HFFc6 (cell line): ENCODE data around the gene PDE6B. TPM values are rescaled to one million over a fixed set of nuclear protein-coding genes. Genes with fewer than 3 reads are reported as not detected.

Experiments used
- DNase-seq: peaks from one replicate; pipeline ENCODE4 v3.0.0-alpha.2; 2018
- H3K27ac Mint-ChIP-seq: 2 replicates; pipeline ENCODE4 v1.8.0; 2020; ENCODE audit warnings: mild to moderate bottlenecking, mixed read lengths
- H3K27me3 Mint-ChIP-seq: 2 replicates; pipeline ENCODE4 v1.8.0; 2021; ENCODE audit warnings: mild to moderate bottlenecking, moderate library complexity, mixed read lengths; ENCODE audit not compliant: insufficient read depth
- H3K36me3 Mint-ChIP-seq: 2 replicates; pipeline ENCODE4 v1.8.0; 2021; ENCODE audit warnings: low read depth, mixed read lengths
- H3K4me1 Mint-ChIP-seq: 2 replicates; pipeline ENCODE4 v1.8.0; 2020; ENCODE audit warnings: low read depth, mixed read lengths
- H3K4me3 Mint-ChIP-seq: 2 replicates; pipeline ENCODE4 v1.8.0; 2020; ENCODE audit warnings: mild to moderate bottlenecking, moderate library complexity, mixed read lengths
- H3K9me3 Mint-ChIP-seq: 2 replicates; pipeline ENCODE4 v1.8.0; 2020; ENCODE audit warnings: mild to moderate bottlenecking, mixed read lengths
- total RNA-seq, 6 experiments: library from RNA; stranded (reverse); fragmentation: NEBNext Ultra II Directional; extraction: Animal tissue kit (Norgen Biotek cat#: 25700); gene quantifications; 2 replicates in 1 of 6; 3 replicates in 5 of 6; pipeline ENCODE4 v1.2.3, GENCODE V29; 2021
- TF ChIP-seq, protein P1 (sequence below): fragments of 200-600 bp; sonication (generic); IDR thresholded peaks from 2 replicates; pipeline ENCODE4 v1.5.0; 2021; ENCODE audit warnings: antibody characterized with exemption, mild to moderate bottlenecking

PDE6B gene
- total RNA-seq, 6 experiments from 2014 or later: not detected

DNA sequence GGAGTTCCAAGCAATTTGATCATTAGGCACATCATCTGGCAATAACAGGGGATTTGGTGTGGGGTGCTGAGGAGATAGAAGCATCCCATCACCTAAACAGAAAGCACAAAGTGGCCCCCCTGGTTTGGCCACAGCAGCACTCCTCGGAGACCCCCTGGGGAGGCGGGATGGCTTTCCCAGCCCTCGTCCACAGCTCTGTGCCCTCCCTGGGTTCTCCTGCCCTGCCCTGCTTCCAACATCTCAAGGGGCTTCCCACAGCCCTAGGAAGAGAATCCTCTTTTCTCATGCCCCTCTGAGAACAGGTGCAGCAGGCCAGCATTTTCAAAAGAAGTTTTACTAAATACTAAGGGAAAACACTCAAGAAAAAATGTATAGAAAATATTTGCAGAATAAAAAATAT is 35.9 kb downstream of the PDE6B start:
- Mint-ChIP-seq H3K27me3 (peaks cover 3% of the 10 kb centered on the region), H3K27ac (no peak overlapping the region), H3K4me1 (no peaks in the 10 kb centered on the region), H3K4me3 (no peak overlapping the region), H3K36me3 (peaks cover 14% of the 10 kb centered on the region), H3K9me3 (peaks cover 34% of the 10 kb centered on the region)
- no peak for DNase-seq
- TF ChIP-seq, protein P1, sequence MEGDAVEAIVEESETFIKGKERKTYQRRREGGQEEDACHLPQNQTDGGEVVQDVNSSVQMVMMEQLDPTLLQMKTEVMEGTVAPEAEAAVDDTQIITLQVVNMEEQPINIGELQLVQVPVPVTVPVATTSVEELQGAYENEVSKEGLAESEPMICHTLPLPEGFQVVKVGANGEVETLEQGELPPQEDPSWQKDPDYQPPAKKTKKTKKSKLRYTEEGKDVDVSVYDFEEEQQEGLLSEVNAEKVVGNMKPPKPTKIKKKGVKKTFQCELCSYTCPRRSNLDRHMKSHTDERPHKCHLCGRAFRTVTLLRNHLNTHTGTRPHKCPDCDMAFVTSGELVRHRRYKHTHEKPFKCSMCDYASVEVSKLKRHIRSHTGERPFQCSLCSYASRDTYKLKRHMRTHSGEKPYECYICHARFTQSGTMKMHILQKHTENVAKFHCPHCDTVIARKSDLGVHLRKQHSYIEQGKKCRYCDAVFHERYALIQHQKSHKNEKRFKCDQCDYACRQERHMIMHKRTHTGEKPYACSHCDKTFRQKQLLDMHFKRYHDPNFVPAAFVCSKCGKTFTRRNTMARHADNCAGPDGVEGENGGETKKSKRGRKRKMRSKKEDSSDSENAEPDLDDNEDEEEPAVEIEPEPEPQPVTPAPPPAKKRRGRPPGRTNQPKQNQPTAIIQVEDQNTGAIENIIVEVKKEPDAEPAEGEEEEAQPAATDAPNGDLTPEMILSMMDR: no peak

DNA sequence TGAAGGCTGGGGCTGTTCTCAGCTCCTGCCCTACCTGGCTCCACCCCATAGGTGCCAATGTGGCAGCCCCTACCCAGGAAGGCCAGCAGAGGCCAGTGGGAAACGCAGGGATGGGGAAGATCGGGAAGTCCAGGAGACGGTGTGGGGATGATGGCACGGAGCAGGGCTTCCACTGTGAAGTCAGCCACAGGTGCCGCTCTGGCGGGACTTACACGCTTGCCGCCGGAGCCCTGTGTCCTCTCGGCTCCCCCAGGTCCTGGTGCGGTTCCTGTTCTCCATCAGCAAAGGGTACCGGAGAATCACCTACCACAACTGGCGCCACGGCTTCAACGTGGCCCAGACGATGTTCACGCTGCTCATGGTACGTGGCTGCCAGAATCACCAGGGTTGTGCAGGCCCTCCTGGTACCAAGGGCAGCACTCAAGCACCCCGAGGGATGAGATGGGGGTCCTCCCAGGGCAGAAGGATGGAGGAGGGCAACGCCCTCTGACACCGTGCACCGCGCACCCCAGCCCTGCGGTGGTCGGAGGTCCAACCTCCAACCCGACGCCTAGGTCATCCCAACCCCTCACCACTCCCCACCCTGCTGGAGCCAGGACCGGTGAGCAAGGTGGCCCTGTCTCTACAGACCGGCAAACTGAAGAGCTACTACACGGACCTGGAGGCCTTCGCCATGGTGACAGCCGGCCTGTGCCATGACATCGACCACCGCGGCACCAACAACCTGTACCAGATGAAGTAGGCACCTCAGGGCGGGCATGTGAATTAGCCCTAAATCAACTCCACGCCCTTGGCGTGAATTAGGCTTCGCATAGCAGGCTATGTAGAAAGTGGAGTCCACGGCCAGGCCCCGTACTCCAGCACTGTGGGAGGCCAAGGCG is 36.7 kb downstream of the PDE6B start:
- H3K36me3 Mint-ChIP-seq: peaks cover 10% of the 10 kb centered on the region
- TF ChIP-seq, protein P1: no peak
- peaks cover 27% of the 10 kb centered on the region for H3K9me3 Mint-ChIP-seq
- H3K4me1 Mint-ChIP-seq: no peaks in the 10 kb centered on the region
- no peak overlapping the region for H3K27ac Mint-ChIP-seq
- no peak overlapping the region for H3K4me3 Mint-ChIP-seq
- DNase-seq: no peak
- peaks cover 3% of the 10 kb centered on the region for H3K27me3 Mint-ChIP-seq

DNA sequence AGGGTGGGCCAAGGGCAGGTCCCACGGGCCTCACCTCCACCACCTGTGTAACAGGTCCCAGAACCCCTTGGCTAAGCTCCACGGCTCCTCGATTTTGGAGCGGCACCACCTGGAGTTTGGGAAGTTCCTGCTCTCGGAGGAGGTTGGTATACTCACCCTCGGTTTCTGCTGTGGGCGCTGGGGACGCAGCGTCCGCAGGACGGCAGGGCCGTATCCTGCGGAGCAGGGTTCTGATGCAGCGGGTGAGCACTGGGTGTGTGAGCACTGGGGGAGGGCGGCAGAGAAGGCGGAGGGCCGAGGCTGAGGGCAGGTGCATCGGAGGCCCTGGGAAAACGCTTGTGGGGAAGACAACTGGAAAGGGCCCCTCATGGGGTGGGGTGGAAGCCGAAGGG is 37.7 kb downstream of the PDE6B start:
- H3K4me1 Mint-ChIP-seq: no peaks in the 10 kb centered on the region
- H3K9me3 Mint-ChIP-seq: peaks cover 22% of the 10 kb centered on the region
- TF ChIP-seq, protein P1: no peak
- DNase-seq: no peak
- no peak overlapping the region for H3K27ac Mint-ChIP-seq
- H3K36me3 Mint-ChIP-seq: peaks cover 10% of the 10 kb centered on the region
- no peak overlapping the region for H3K4me3 Mint-ChIP-seq
- peaks cover 3% of the 10 kb centered on the region; the same call in 1 of the 2 replicates for H3K27me3 Mint-ChIP-seq

DNA sequence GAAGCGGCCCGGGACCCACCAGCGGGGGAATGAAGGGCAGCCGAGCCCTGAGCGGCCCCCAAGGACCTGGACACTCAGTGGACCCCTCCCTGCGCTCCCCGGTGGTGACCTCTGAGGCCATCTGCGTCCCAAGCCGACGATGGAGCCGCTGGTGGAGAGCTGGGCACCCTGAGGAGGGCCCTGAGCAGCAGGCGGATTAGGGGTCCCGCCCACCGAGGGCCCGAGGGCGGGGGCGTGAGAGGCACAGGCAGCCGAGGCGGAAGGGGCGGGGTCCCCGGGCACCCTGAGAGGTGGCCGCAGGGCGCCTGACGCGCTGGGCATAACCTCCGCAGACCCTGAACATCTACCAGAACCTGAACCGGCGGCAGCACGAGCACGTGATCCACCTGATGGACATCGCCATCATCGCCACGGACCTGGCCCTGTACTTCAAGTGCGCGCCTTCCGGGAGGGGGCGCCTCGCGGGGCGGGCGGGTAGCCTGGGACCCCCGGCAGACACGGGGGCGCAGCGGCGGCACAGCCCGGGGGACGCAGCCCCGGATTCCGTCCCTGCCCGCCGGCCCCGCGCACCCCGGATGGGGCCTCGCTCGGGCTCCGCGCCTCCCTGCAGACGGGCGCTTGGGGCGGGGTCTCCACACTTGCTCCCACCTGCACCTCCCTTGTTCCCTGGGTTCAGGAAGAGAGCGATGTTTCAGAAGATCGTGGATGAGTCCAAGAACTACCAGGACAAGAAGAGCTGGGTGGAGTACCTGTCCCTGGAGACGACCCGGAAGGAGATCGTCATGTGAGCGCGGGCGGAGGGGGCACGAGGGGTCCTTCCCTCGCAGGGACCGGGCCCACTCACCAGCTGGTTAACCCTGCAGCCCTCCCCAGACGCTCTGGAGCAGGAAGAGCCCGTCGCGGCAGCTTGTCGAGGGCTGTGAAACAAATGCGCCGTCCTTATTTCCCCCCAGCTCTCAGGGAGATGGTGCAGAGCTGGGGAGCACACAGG is 38.4 kb downstream of the PDE6B start:
- H3K9me3 Mint-ChIP-seq: peaks cover 15% of the 10 kb centered on the region
- TF ChIP-seq, protein P1: no peak
- DNase-seq: no peak
- no peak overlapping the region for H3K4me3 Mint-ChIP-seq
- H3K27me3 Mint-ChIP-seq: peaks cover 3% of the 10 kb centered on the region; the same call in 1 of the 2 replicates
- H3K4me1 Mint-ChIP-seq: no peaks in the 10 kb centered on the region
- peaks cover 10% of the 10 kb centered on the region for H3K36me3 Mint-ChIP-seq
- no peak overlapping the region for H3K27ac Mint-ChIP-seq

DNA sequence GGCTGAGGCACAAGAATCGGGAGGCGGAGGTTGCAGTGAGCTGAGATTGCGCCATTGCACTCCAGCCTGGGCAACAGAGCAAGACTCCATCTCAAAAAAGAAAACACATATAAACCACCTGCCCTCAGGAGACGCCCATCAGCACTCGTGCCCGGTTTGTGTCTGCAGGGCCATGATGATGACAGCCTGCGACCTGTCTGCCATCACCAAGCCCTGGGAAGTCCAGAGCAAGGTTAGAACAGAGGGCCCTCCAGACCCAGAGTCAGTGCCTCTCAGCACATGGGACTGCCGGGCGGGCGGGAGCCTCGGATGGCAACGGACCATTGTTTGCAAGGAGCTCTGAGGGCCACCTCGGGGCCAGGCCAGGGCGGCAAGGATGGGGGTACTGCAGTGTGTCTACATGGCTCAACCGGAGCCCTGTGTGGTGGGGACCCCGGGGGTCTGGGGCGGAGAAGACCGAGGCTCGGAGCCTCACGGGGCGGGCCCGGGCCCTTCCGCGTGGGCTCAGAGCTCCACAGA is 39.4 kb downstream of the PDE6B start:
- no peak overlapping the region for H3K4me3 Mint-ChIP-seq
- DNase-seq: no peak
- H3K9me3 Mint-ChIP-seq: peaks cover 4% of the 10 kb centered on the region
- H3K4me1 Mint-ChIP-seq: no peaks in the 10 kb centered on the region
- H3K36me3 Mint-ChIP-seq: peaks cover 4% of the 10 kb centered on the region
- TF ChIP-seq, protein P1: no peak
- H3K27me3 Mint-ChIP-seq: peaks cover 3% of the 10 kb centered on the region; the same call in 1 of the 2 replicates
- no peak overlapping the region for H3K27ac Mint-ChIP-seq
